Measurements from ENCODE around the gene TCF4.

GRCh38 chr18:55226044-55226443 is 361.9 kb downstream of the TCF4 start:
- no peak for TF ChIP-seq CTCF (IDR thresholded peaks at IDR 0.05)
- TF ChIP-seq EP300 (IDR thresholded peaks at IDR 0.05): no peak
- TF ChIP-seq POLR2A (IDR thresholded peaks at IDR 0.05): no peak

Data from sigmoid colon (tissue), 4 donors.